GM21786 (cell line): Measurements from ENCODE around the gene THOC2.
A peak's percentile ranks its signal among the peaks of the same experiment; 100 is the strongest.
"Not testable (repeated sequence)": the region's sequence is repeated elsewhere in the genome, so short reads cannot be mapped to it uniquely, and the experiment has no call there.

Source experiments
- ATAC-seq: cut with Tn5 transposase; IDR thresholded peaks from one replicate; pipeline ENCODE4 v1.9.1; 2021; ENCODE audit not compliant: unreplicated experiment

Gene THOC2

GRCh38 chrX:123738378-123738940 is 5.6 kb upstream of the THOC2 start:
- ATAC-seq: no peak

GRCh38 chrX:123736333-123736921 is 3.6 kb upstream of the THOC2 start:
- no peak for ATAC-seq

GRCh38 chrX:123735137-123735536 is 2.3 kb upstream of the THOC2 start:
- ATAC-seq: not testable (repeated sequence)

GRCh38 chrX:123734079-123734478 is 1.2 kb upstream of the THOC2 start:
- ATAC-seq: not testable (repeated sequence)

- ATAC-seq: peak; percentile 16
Observed at GRCh38 chrX:123731987-123732669, 724 bp downstream of the THOC2 start.

GRCh38 chrX:123731258-123731986 is 1.4 kb downstream of the THOC2 start:
- ATAC-seq: no peak

GRCh38 chrX:123728554-123728953 is 4.3 kb downstream of the THOC2 start:
- no peak for ATAC-seq

- no peak for ATAC-seq
Observed at GRCh38 chrX:123728016-123728415, 4.8 kb downstream of the THOC2 start.

GRCh38 chrX:123722193-123722592 is 10.7 kb downstream of the THOC2 start:
- ATAC-seq: not testable (repeated sequence)

- no peak for ATAC-seq
Observed at GRCh38 chrX:123720486-123720885, 12.4 kb downstream of the THOC2 start.

GRCh38 chrX:123713841-123714240 is 19.0 kb downstream of the THOC2 start:
- ATAC-seq: no peak

GRCh38 chrX:123713434-123713833 is 19.4 kb downstream of the THOC2 start:
- no peak for ATAC-seq

GRCh38 chrX:123711201-123711600 is 21.7 kb downstream of the THOC2 start:
- not testable (repeated sequence) for ATAC-seq

GRCh38 chrX:123704781-123705180 is 28.1 kb downstream of the THOC2 start:
- no peak for ATAC-seq

GRCh38 chrX:123698979-123699520 is 33.8 kb downstream of the THOC2 start:
- ATAC-seq: no peak

- no peak for ATAC-seq
Observed at GRCh38 chrX:123696334-123696733, 36.5 kb downstream of the THOC2 start.

GRCh38 chrX:123695242-123695641 is 37.6 kb downstream of the THOC2 start:
- ATAC-seq: no peak

GRCh38 chrX:123691776-123692175 is 41.1 kb downstream of the THOC2 start:
- ATAC-seq: no peak

- ATAC-seq: no peak
Observed at GRCh38 chrX:123688524-123688923, 44.3 kb downstream of the THOC2 start.

GRCh38 chrX:123685232-123685631 is 47.6 kb downstream of the THOC2 start:
- no peak for ATAC-seq

- no peak for ATAC-seq
Observed at GRCh38 chrX:123682186-123682585, 50.7 kb downstream of the THOC2 start.
